Lung (tissue), 12 donors: ENCODE measurements around the gene NEDD9. TPM values are rescaled to one million over a fixed set of nuclear protein-coding genes. Genes with fewer than 3 reads are reported as not detected.

Experiments
- ATAC-seq: fragments of 200-7000 bp; cut with Tn5 transposase; one replicate; pipeline ENCODE4 v1.9.1; 2020; ENCODE audit warnings: moderate number of reproducible peaks; ENCODE audit not compliant: insufficient read depth, low FRiP score
- DNase-seq, 3 donors: peaks; one replicate each; pipeline ENCODE4 v3.0.0-alpha.2; 2013 to 2017
- H3K27ac ChIP-seq, 2 donors: one replicate each; pipeline ENCODE4 v1.5.1; 2013; ENCODE audit warnings: mild to moderate bottlenecking in 2 of 2, moderate library complexity in 2 of 2, control low read depth in 1 of 2, inconsistent platforms in 1 of 2, low read depth in 1 of 2, low read length in 1 of 2
- H3K27me3 ChIP-seq, 3 donors: one replicate each; pipeline ENCODE4 v1.5.1; 2013; ENCODE audit warnings: low read length in 2 of 3; ENCODE audit not compliant: control insufficient read depth in 3 of 3, insufficient read depth in 3 of 3
- H3K36me3 ChIP-seq, 4 donors: one replicate each; pipeline ENCODE4 v1.5.1; 2013; ENCODE audit warnings: low read length in 4 of 4, mild to moderate bottlenecking in 1 of 4, moderate library complexity in 1 of 4; ENCODE audit not compliant: control insufficient read depth in 4 of 4, insufficient read depth in 4 of 4
- H3K4me1 ChIP-seq, 5 donors: one replicate each; pipeline ENCODE4 v1.5.1; 2013; ENCODE audit warnings: low read length in 5 of 5, mild to moderate bottlenecking in 2 of 5, moderate library complexity in 1 of 5; ENCODE audit not compliant: control insufficient read depth in 5 of 5, insufficient read depth in 5 of 5
- H3K4me3 ChIP-seq: one replicate; pipeline ENCODE4 v1.5.1; 2013; ENCODE audit warnings: mild to moderate bottlenecking, control low read depth, moderate library complexity
- H3K9ac ChIP-seq, 2 donors: one replicate each; pipeline ENCODE4 v1.5.1; 2013; ENCODE audit warnings: low read length in 2 of 2, control low read depth in 1 of 2; ENCODE audit not compliant: insufficient read depth in 1 of 2
- H3K9me3 ChIP-seq, 4 donors: one replicate each; pipeline ENCODE4 v1.5.1; 2013; ENCODE audit warnings: low read length in 3 of 4, mild to moderate bottlenecking in 1 of 4, moderate library complexity in 1 of 4; ENCODE audit not compliant: control insufficient read depth in 4 of 4, insufficient read depth in 3 of 4
- WGBS, 2 donors: extraction: QIAGEN DNeasy Blood & Tissue Kit; methylation state at CpG; one replicate each; pipeline ENCODE4 v1.1.7; 2013; 5-methylcytosine and 5-hydroxymethylcytosine counted together
- polyA plus RNA-seq, 2 donors: library from polyadenylated mRNA; stranded (reverse); fragments of 200-250 nt; gene quantifications; one replicate each; pipeline ENCODE4 v1.2.1, GENCODE V29; 2013
- total RNA-seq, 2 donors: library from RNA; depleted of rRNA in 1 of 2; stranded (reverse); fragments of >200 nt in 1 of 2; gene quantifications; one replicate each; pipeline ENCODE4 v1.2.1, GENCODE V29; 2014 to 2021
- TF ChIP-seq, protein P1 (sequence below): IDR thresholded peaks from 2 replicates; pipeline ENCODE4 v1.5.1; 2012; ENCODE audit warnings: mild to moderate bottlenecking; ENCODE audit errors: control extremely low read depth, extremely low read depth
- donor health status: control.
- donor health status: control.
- donor health status: Bipolar disorder and iron deficiency.
- donor health status: healthy.
- donor health status: DM: yes; HTN: yes; CAD: no.

The NEDD9 gene
- total and polyA plus RNA-seq, 4 donors, result 28.2 to 158 (median 125) TPM

DNA sequence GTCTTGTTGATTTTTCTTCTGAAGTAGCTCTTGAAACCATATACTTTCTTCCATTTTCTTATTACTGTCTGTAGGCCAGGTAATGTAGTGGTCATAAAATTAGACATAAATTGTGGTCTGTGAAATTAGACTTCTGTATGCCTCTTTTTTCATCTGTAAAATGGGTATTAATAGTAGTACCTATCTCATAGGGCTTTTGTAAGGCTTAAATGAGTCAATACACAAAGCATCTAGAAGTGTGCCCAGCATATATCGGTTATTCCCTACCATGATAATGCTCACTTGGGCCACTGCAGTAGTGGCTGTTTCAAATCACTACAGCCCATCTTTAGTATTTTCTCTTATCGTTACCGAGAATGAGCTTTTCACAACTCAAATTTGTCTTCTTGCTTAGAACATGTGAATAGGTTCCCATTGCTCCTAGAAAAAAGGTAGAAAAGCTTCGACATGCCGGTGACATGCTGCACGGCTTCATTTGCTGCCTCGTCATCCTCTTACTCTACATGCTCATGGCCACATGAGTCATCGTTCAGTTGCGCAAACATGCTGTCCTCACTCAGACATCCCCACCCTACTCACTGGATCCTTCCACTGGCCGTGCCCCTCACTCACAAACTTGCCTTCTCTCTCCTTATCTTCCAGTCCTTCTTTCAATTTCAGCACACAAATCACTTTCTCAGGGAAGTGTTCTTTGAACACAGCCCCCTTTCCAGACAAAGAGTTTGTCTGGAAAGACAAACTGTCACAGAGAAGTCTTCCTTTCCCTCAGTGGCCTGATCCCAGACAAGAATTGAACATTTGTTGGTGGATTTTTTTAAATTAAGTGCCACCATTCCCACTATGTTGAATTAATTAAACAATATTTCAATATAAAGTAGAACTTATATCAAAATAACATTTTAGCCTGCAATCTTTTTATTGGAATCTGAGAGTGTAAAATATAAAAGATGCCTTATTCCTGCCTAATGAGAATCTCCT, 88.8 kb downstream of the NEDD9 start:
- WGBS, 2 donors, result 54 to 68% methylated on average over 10 of the region's 10 CpGs

DNA sequence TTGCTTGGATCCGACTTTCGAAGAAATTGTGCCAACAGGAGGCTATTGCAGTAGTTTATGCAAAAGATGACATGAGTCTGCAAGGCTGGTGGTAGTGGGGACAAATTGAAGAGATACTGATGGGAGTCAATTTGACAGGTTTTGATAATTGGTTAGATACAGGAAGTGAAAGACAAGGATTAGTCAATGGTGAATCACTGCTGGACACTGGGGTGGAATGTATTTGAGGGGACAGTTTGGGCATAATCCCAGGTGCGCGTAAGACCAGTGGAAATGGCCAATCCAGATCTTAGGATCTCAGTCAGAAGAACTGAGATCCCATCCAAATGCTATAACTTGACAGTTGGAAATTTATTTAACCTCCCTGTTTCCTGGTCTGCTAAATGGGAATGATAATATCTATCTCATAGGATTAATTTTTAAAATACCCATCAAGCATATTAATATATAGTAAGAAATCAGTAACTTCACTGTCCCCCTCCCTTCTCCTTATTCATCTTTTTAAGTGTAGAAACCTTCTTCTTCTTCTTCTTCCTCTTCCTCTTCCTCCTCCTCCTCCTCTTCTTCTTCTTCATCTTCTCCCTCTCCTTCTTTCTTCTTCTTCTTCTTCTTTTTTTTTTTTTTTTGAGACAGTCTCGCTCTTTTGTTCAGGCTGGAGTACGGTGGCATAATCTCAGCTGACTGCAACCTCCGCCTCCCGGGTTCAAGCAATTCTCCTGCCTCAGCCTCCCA, 90.0 kb downstream of the NEDD9 start:
- Histone ChIP-seq H3K36me3 (no peaks in the 10 kb centered on the region), H3K4me1 (no peaks in the 10 kb centered on the region), H3K9me3 (no peaks in the 10 kb centered on the region), H3K27ac (no peak overlapping the region), H3K9ac (no peak overlapping the region), H3K27me3 (no peaks in the 10 kb centered on the region), H3K4me3 (no peak overlapping the region)
- ATAC-seq (no peak), DNase-seq (no peak)
- 96 to 97% methylated on average over 8 of the region's 8 CpGs for WGBS, 2 donors
- TF ChIP-seq, protein P1, sequence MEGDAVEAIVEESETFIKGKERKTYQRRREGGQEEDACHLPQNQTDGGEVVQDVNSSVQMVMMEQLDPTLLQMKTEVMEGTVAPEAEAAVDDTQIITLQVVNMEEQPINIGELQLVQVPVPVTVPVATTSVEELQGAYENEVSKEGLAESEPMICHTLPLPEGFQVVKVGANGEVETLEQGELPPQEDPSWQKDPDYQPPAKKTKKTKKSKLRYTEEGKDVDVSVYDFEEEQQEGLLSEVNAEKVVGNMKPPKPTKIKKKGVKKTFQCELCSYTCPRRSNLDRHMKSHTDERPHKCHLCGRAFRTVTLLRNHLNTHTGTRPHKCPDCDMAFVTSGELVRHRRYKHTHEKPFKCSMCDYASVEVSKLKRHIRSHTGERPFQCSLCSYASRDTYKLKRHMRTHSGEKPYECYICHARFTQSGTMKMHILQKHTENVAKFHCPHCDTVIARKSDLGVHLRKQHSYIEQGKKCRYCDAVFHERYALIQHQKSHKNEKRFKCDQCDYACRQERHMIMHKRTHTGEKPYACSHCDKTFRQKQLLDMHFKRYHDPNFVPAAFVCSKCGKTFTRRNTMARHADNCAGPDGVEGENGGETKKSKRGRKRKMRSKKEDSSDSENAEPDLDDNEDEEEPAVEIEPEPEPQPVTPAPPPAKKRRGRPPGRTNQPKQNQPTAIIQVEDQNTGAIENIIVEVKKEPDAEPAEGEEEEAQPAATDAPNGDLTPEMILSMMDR, result no peak

More for the DNA sequence above, 88.8 kb downstream of the NEDD9 start:
- TF ChIP-seq, protein P1, result no peak
- Histone ChIP-seq H3K4me1 (no peaks in the 10 kb centered on the region), H3K27ac (no peak overlapping the region), H3K36me3 (no peaks in the 10 kb centered on the region), H3K9me3 (no peaks in the 10 kb centered on the region), H3K27me3 (no peaks in the 10 kb centered on the region), H3K9ac (no peak overlapping the region), H3K4me3 (no peak overlapping the region)
- DNase-seq (peak in 1 of 3 donors; percentile 23), ATAC-seq (peak; percentile 68)

DNA sequence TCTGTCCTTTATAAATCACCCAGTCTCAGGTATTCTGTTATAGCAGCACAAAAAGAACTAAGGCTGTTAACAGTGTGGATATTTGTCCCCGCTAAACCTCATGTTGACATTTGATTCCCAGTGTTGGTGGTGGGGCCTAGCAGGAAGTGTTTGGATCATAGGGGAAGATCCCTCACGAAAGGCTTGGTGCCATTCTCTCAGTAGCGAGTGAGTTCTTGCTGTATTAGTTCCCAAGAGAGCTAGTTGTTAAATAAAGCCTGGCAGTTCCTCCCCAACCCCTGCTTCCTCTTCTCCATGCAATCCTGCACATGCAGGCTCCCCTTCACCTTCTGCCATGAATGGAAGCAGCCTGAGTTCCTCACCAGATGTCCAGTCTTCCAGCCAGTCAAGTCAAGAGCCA, 91.2 kb downstream of the NEDD9 start:
- no peak overlapping the region for H3K9ac ChIP-seq
- H3K36me3 ChIP-seq, result no peaks in the 10 kb centered on the region
- ATAC-seq (no peak), DNase-seq (no peak)
- WGBS, 2 donors, result 83 to 89% methylated on average over 3 of the region's 3 CpGs
- H3K27ac ChIP-seq, result no peak overlapping the region
- H3K27me3 ChIP-seq, result no peaks in the 10 kb centered on the region
- H3K4me1 ChIP-seq, result no peaks in the 10 kb centered on the region
- H3K9me3 ChIP-seq, result no peaks in the 10 kb centered on the region
- TF ChIP-seq, protein P1, result no peak
- H3K4me3 ChIP-seq, result no peak overlapping the region
